Amniotic epithelial cell (primary cell): ENCODE results near the gene SEC24D.

Source experiments
- DNase-seq: peaks from one replicate; pipeline ENCODE4 v3.0.0-alpha.2; 2010; ENCODE audit warnings: low read depth

Gene SEC24D

DNA sequence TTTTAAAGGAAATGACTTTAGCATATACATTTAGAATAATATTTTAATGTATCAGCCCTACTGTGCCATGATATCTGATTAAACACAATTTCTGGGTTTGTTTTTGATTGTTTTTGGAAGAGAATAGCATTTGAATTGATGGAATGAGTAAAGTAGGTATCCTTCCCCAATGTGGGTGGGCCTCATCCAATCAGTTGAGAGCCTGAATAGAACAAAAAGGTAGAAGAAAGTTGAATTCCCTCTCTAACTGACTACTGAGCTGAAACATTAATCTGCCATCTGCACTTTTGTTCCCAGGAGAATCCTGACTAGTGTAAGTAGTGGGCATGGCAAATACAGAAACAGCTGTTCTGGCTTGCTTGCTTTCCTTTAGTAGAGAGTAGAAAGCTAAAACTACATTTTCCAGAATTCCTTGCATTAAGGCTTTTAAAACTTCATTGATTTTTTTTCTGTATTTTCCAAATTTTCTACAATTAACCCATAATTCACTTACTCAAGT lies 9.7 kb upstream of the SEC24D start:
- DNase-seq = no peak

DNA sequence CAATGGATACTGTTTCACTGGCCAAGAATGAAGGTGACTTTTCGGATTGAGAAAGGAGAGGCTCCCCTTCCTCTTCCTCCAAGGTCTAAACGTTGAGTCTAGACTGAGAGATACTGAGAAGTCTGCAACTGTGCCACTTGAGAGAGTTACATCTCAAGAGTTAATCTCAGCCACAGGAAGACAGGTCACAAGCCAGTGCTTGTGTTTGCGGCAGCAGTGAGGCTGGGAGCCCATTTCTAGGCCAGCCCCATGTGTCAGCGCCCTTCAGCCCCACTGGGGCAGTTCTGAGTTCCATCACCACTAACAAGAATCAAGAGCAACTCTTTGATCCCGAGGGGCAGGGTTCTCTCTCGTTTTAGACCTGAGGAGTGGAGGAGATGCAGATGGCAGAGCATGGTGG lies 7.3 kb upstream of the SEC24D start:
- no peak for DNase-seq

DNA sequence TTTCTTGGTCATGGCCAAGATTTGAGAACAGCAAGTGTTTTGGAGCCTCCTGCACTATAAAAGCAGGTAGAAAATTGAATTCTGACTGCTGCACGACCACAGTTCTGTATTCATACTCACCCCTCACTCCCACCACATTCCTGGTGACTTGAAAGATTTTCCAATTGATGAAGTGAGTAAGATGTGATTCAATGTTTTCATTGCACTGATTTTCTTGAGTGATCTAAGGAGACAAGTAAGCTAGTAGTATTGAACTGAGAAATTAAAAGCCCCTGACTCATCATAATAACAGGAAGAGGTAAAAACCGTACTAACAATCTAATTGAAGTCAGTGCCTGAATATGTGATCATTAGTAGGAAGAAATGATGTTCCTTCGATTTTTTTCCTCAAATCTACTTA lies 6.1 kb upstream of the SEC24D start:
- no peak for DNase-seq

DNA sequence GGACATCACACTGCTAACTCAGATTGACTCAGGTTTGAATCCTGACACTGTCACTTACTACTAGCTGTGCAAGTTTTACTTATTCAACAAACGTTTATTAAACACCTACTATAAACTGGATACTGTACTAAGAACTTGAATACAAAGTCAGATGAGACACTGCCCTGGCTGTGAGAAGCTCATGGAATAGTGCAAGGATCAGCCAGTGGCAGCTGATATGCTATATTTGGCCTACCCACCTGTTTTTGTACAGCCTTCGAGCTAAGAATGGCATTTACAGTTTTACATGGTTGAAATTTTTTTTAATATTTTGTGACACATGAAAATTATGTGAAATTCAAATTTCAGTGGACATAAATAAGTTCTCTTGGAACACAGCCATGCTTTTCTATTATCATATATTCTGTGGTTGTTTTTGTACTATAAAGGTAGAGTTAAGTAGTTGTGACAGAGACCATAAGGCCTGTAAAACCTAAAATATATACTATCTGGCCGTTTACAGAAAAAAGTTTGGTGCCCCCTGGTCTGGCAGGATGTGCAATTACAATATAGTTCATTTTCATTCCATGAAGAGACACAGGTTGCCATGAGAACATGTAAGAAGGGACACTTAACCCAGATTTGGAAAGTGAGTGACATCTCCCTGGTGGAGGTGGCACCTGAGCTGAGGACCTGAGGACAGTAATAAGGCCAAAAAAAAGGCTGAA lies 3.4 kb upstream of the SEC24D start:
- no peak for DNase-seq

DNA sequence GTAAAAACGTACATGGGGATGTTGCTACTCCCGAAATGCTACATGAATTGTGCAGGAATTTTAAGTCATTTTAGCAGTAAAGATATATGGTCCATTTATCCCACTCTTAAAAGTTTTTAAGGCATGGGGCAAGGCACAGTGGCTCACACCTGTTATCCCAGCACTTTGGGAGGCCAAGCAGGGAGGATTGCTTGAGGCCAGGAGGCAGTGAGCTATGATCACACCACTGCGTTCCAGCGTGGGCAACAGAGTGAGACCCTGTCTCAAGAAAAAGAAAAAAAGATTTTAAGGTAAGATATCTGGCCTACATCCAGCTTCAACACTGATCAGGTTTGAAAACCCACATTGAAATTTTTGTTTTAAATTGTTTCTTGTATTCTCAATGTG lies 1.2 kb upstream of the SEC24D start:
- DNase-seq = no peak

DNA sequence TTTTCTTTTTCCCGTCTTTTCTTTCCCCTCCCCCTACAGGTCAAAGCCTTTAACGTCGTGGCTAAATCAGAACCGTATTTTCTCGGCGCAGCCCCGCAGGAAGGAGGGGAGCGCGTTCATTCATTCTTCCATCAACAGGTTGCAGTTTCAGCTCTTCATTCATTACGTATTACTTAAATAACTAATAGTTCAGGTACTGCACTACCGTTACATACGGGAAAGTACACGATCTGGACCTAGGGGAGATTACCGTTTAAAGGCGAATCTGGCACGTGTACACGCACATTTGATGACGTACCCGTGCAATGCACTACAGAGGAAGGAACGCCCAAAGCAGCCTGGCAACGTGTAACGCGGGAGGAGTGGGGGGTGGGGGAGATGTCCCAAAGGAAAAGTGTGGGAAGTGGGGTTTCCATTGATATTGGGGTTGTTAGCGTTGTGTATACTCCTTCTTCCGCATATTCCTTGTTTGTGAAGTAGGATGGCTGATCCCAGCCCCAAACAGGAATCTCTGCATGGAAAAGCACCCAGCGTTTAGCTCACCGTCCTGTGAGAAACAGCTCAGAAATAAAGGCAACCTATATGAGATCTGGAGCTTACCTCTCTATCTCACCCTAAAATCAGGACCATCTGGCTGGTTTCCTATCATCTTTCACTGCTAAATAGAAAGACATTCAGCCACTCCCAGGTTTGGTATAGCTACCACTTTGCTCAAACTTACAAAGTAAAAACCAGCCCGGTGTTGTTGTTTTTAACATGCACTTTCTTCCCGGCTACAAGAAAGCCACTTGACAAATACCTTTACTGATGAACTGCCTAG lies 585 bp upstream of the SEC24D start:
- DNase-seq = peak; percentile 53

DNA sequence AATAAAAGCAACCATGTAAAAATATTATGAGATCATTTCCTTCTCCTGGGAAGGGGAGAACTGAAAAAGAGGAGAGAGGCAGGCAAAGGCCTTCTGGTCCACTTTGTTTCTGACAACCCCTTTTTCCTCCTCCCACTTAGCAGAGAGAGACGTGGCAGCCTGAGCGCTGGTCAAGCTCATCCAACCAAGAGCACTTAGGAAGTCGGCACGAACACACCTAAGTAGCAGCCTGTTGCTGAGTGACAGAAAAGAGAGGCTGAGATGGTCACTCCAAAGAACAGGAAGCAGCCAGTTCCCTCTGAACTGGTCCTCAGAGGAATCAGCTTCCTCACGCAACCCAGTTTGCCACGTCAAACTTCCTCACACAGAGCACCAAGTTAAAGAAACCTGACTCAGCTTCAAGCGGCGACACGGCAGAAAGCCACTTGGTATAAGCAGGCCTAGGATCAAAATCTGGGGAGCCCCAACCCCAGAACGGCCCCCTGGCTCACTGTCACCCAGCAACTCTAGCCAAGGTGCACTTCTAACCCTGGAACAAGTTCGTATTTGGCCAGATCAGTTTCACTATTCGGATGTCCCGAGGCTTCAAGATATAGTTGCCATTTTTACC lies 861 bp downstream of the SEC24D start:
- peak; percentile 87 for DNase-seq

DNA sequence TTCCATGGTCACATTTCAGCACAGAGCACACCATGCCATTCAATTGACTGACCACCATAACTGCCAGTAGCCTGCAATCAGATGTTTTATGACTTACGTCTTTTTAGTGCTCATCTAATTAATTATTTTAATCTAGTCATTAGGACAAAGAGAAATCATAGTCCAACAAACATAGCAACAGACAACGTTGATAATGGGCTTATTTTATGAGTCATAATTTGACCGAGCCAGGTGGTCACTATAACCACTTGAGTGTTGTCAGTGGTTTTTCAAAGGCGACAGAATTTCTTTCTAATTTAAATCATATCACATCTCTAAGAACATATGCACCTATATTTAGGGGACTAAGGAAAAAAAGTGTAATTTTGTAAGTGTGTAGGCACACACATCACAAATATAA lies 1.9 kb downstream of the SEC24D start:
- DNase-seq = peak; percentile 34

DNA sequence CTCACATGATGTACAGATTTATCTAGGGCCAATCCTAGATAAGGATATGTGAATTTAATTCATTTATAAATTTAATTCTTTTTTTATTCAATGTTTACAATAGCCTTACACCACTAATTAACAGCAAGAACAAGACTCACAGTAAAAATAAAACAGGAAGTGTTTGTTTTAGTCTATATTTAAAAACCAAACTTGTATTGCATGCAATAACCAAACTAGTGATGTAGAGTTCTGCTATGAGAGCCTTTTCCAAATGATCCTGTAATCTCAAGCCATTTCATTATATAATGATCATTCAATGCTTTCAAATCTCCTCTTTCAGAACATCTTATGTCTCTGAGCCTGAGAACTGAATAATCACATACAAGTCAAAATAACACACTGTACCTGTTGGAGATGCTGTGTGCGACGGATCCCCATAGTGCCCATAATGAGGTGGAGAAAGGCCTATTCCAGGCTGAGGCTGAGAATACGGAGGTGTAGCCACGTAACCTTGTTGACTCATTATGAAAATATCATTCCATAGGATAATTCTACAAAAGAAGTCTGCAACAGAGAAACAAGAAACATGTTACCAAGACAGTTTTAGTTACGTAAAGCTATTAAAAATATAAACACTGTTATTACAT lies 2.6 kb downstream of the SEC24D start:
- DNase-seq = no peak

DNA sequence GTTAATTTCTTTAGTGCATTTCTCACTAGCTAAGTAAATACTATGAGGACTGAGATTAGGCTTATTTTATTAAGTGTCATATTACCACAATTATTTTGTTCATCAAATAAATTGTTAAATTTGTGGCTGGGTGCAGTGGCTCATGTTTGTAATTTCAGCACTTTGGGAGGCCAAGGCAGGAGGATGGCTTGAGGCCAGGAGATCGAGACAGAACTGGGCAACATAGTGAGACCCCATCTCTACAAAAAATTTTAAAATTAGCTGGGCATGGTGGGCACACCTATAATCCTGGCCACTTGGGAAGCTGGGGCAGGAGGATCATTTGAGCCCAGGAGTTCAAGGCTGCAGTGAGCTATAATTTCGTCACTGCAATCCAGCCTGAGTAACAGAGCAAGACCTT lies 6.8 kb downstream of the SEC24D start:
- no peak for DNase-seq

DNA sequence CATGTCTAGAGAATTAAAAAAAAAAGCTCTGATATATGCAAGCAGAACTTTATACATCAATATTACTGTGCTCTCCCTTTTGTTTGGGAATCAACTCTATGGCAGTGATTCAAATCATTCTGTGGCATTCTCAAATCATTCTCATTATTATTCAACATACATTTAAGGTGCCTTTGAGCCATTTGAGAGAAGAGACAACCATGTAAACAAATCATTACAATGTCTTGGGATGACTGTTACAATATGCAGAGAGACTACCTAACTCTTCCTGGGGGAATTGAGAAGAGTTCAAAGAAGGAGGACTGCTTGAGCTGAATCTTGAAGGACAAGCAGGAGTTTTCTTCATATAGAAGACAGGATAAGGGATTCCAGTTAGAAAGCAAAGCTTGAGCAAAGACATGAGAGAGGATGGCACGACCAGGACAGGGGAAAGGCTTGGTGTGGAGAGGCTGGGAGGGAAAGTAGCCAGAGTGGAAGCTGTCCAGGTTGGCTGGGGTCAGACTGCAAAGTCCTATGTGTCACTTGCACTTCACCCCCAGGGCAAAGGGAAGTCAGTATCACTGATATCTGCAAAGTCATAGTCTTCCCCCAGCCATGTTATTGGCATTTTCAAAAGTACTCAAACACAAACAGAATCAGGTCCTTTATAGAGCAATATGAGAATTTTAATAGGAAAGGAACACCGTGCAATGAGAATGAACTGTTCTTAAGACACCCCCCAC lies 9.0 kb downstream of the SEC24D start:
- DNase-seq = no peak

DNA sequence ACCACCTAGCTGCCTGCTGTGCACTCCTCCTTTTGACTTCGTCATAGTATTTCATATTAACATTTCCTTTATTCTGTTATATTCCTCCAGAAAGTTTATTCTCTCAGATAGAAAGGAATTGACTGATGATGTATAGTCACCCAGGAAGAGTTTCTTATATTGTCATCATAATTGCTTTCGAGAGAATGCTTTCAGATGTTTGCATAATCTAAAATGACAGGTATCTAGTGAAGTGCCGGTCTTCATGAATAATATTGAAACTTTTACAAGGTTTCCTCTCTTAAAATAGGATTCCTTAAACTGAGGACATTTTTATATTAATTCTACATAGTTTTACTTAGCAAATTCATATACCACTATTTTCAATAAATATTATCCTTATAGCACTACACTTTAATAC lies 10.1 kb downstream of the SEC24D start:
- no peak for DNase-seq

DNA sequence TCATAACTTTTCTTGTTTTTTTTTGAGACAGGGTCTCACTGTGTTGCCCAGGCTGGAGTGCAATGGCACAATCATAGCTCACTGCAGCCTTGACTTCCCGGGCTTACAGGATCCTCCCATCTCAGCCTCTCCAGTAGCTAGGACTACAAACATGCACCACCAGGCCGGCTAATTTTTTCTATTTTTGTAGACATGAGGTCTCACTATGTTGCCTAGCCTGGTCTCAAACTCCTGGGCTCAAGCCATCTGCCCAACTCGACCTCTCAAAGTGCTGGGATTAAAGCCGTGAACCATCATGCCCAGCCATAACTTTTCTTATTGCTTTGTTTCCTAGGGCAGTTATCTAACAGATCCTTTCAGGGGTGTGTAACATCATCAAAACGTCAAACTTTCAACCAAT lies 11.8 kb downstream of the SEC24D start:
- no peak for DNase-seq

DNA sequence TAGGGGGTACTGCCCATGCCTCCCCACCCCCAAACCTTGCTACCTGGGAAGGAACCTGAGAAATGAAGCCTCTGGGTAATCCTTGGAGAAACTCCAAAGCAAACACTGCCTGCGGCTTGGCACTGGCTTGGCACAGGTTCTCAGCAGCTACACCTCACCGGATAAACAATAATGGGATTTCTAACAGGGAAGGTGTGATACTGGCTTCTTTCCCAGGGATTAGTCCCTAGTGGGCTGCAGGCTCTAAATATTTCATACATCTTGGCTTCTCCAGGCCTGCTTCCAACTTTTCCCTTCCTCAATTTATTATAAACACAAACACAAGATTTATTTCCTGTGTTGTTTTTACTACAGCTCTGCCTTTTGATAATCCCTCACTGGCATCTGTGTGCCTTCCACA lies 12.5 kb downstream of the SEC24D start:
- no peak for DNase-seq

DNA sequence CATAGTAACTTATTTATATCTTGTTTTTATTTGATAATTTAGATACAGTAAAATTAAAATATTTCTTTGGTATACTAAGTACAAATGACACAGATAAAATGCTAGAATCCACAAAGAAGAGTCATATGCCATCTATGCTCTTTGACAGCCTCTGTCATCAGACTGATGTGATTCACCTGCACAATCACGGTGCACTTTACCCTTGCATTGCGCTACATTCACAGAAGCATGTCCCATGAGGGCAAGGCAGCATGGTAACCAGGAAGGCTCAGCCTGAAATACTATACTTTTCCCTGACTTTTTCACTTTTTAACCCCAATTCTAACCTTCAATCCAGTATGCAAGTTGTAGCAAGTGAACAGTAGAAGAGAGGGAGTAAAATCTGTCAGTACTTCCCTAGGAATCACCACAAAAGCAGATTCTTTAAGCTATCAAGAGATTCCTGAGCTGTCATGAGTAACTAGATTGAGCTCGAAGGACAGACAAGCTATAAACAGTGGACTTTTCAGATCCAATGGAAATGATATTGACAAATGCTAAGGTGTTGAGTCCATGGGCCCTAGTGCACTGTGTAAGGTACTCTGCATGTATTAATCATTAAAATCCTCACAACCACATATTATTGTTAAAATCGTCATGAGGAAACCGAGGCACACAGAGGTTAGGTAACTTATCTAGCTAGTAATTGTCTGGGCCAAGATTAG lies 14.2 kb downstream of the SEC24D start:
- peak; percentile 24 for DNase-seq

DNA sequence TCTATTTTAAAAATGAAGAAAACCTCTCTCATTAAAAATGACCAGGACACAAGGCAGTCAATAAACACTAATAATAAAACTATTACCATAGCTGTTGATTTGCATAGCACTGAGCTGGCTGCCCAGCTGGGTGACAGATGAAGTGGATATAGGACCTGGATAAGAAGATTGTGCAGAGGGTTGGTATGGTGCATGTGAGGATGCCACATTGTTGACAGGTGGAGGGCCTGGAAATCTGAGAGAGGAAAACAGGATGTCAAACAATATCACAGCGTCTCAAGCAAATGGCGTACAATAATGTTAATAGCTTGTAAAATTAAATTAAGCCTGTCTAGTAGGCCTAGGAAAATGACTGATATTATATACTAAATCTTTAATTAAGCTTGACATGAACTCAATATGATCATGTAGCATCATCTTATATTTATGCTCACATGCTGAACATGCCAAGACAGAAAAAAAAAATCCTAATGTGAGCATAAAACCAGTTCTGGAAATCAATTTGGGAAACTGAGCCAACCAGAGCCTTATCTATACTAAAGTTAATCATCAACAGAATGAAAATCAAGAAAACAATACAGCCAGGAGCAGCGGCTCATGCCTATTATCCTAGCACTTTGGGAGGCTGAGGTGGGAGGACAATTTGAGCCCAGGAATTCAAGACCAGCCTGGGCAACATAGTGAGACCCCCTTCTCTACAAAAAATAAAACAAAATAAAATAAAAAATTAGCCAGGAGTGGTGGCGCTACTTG lies 18.6 kb downstream of the SEC24D start:
- no peak for DNase-seq

DNA sequence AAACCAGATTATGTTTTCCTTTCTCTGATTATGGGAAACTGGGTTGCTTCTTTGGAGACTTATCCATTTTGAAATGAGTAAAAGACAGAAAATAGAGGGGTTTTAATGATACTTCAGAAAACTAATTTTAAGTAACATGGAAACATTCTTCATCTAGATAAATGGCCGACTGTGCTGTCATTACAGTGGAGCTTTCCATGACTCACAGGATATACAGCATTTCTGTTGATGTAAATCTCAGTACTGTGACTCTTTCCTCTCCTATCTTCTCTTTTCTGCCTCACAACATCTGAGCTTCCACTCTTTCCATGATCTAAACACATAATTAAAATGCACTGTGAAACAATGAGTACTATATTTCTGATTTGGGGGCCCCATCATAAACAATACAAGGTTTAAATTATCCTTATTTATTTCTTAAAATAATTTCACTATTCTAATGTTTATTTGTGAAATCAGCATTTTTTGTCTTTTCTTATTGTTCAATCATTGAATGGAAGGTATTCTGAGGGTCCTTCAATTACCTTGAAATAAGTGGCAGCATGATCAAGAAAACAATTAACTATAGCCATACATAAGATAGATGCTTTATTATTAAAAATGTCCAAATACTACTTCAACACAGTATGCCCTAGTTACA lies 19.3 kb downstream of the SEC24D start:
- peak; percentile 65 for DNase-seq

DNA sequence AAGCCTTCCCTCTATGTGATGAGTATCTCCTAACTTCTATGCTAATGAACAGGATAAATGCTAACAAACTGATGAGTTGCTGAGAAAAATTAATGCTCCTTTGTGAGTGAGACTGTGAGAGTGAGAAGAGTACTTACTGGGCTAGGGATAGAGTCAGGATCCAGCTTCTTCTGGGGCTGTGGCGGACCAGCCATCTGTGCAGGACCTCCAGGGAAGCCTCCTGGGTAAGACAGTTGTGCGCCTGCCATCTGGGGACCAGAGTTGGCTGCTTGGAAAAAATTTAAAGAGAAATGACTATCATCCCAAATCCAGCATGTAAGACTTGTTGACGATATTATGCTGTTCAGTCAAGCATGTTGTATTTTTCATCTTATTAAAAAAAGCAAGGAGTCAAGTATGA lies 21.0 kb downstream of the SEC24D start:
- DNase-seq = no peak

DNA sequence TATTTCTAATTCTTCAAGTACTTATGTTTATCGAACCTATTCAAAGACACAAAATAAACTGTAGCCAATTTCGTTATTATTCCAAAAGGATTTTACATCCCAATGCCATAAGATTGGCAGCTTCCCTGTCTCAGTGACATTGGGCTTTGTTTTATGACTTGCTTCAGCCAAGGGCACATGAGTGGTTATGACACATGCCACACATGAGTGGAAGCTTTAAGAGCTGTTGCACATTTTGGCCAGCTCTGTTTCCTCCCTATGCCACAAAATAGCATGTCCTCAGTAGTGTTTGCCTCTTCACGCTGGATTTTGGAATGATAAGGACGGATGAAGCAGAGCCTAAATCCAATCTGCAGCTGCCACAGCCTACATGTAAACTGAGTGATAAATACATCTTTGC lies 21.9 kb downstream of the SEC24D start:
- DNase-seq = no peak

DNA sequence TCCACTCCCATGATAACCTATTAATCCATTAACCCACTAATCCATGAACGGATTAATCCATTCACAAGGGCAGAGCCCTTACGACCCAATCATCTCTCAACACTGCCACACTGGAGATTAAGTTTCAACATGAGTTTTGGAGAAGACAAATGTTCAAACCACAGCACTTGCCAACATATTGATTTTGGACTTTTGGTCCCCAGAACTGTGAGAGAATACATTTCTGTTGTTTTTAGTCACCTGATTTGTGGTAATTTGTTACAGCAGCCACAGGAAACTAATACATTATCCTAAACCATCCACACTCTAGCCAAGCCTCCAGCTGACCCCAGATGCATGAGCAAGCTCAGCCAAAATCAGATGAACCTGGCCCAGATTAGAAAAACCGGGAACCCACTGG lies 22.4 kb downstream of the SEC24D start:
- DNase-seq = no peak
